HCT116 (cell line): ENCODE results near the gene TTYH3. TPM values are rescaled to one million over a fixed set of nuclear protein-coding genes. Genes with fewer than 3 reads are reported as not detected.

Experiments
- ATAC-seq: fragments of 200-7000 bp; cut with Tn5 transposase; 2 replicates; pipeline ENCODE4 v1.9.1; 2020; ENCODE audit warnings: mild to moderate bottlenecking, moderate library complexity
- BruUV-seq: library from RNA; stranded (reverse); fragments of 400-500 nt; replicated peaks from 2 replicates; lab custom pipeline; 2021; lab: Mats Ljungman, UMichigan
- CTCF ChIA-PET: fragments of 300-600 bp; sonication (Branson Sonifier 250); formaldehyde crosslinking; loops from one replicate; lab custom pipeline; 2021; ENCODE audit warnings: antibody characterized with exemption; lab: Charles Lee
- POLR2A ChIA-PET: fragments of 300-600, 350-600 bp; sonication (Branson Sonifier 250); formaldehyde crosslinking; loops from one replicate; lab custom pipeline; 2021; ENCODE audit warnings: antibody characterized with exemption; lab: Charles Lee
- RAD21 ChIA-PET, 2 experiments: fragments of 300-600 bp; sonication (Branson Sonifier 250); formaldehyde crosslinking; loops; one replicate each; lab custom pipeline; 2023; ENCODE audit warnings: low total read pairs in 2 of 2; ENCODE audit not compliant: uncharacterized antibody in 2 of 2, unreplicated experiment in 2 of 2, low non-redundant PET in 1 of 2; lab: Charles Lee
- DNase-seq: peaks from one replicate; pipeline ENCODE4 v3.0.0-alpha.2; 2010; ENCODE audit warnings: low read depth, low spot score
- H2AFZ ChIP-seq: fragments of 200-600 bp; shearing (Covaris generic), sonication (generic); 2 replicates; pipeline ENCODE4 v1.6.1; 2017; ENCODE audit warnings: low read depth, mixed run types, mixed read lengths, antibody characterized with exemption, low read length; ENCODE audit not compliant: poor library complexity, severe bottlenecking
- H3K27ac ChIP-seq: 2 replicates; pipeline ENCODE4 v1.5.1; 2012; ENCODE audit warnings: low read depth, low read length
- H3K27me3 ChIP-seq: fragments of 200-600 bp; sonication (generic); 2 replicates; pipeline ENCODE4 v1.6.1; 2016; ENCODE audit warnings: mixed run types, low read length, mixed read lengths; ENCODE audit not compliant: insufficient read depth
- H3K36me3 ChIP-seq, 2 experiments: fragments of 200-500 bp in 1 of 2; fragments of 200-600 bp in 1 of 2; sonication (Bioruptor generic) in 1 of 2; sonication (generic) in 1 of 2; 2 replicates each; pipeline versions ENCODE4 v1.5.1 to v1.6.1; 2014 to 2016; ENCODE audit warnings: low read length in 2 of 2, inconsistent platforms in 1 of 2, mixed read lengths in 1 of 2, mixed run types in 1 of 2; ENCODE audit not compliant: insufficient read depth in 2 of 2, control insufficient read depth in 1 of 2
- H3K4me1 ChIP-seq, 2 experiments: fragments of 200-600 bp in 1 of 2; sonication (generic) in 1 of 2; 2 replicates each; pipeline versions ENCODE4 v1.5.1 to v1.6.1; 2012 to 2017; ENCODE audit warnings: low read length in 2 of 2, inconsistent platforms in 1 of 2, mild to moderate bottlenecking in 1 of 2, mixed read lengths in 1 of 2, mixed run types in 1 of 2, moderate library complexity in 1 of 2; ENCODE audit not compliant: insufficient read depth in 2 of 2, control insufficient read depth in 1 of 2
- H3K4me2 ChIP-seq: fragments of 200-600 bp; sonication (generic); 2 replicates; pipeline ENCODE4 v1.6.1; 2017; ENCODE audit warnings: mixed run types, low read length, mixed read lengths
- H3K4me3 ChIP-seq, 2 experiments: fragments of 200-600 bp in 1 of 2; sonication (generic) in 1 of 2; replicated peaks in 1 of 2; 2 replicates each; pipeline ENCODE4 v1.5.1; 2011 to 2016; ENCODE audit warnings: low read length in 2 of 2, control low read depth in 1 of 2, low read depth in 1 of 2, mild to moderate bottlenecking in 1 of 2, mixed read lengths in 1 of 2, mixed run types in 1 of 2
- H3K79me2 ChIP-seq: fragments of 200-600 bp; sonication (generic); 2 replicates; pipeline ENCODE4 v1.6.1; 2017; ENCODE audit warnings: mild to moderate bottlenecking, mixed run types, low read length, moderate library complexity, mixed read lengths; ENCODE audit not compliant: insufficient read depth
- H3K9ac ChIP-seq: fragments of 200-600 bp; sonication (generic); 2 replicates; pipeline ENCODE4 v1.6.1; 2016; ENCODE audit warnings: low read length, mixed read lengths
- H3K9me2 ChIP-seq: fragments of 200-600 bp; sonication (generic), shearing (Covaris generic); 2 replicates; pipeline ENCODE4 v1.6.1; 2017; ENCODE audit warnings: mixed run types, mild to moderate bottlenecking, moderate library complexity; ENCODE audit not compliant: insufficient read depth
- H3K9me3 ChIP-seq, 2 experiments: fragments of 200-500 bp in 1 of 2; fragments of 200-600 bp in 1 of 2; sonication (Bioruptor generic) in 1 of 2; sonication (generic) in 1 of 2; 2 replicates each; pipeline ENCODE4 v1.6.1; 2014 to 2017; ENCODE audit warnings: low read length in 2 of 2, mixed read lengths in 2 of 2, inconsistent platforms in 1 of 2, low read depth in 1 of 2, mild to moderate bottlenecking in 1 of 2, mixed run types in 1 of 2, moderate library complexity in 1 of 2; ENCODE audit not compliant: control insufficient read depth in 1 of 2, insufficient read depth in 1 of 2
- H4K20me1 ChIP-seq: fragments of 200-600 bp; sonication (generic), shearing (Covaris generic); 2 replicates; pipeline ENCODE4 v1.6.1; 2017; ENCODE audit warnings: mixed run types, mild to moderate bottlenecking, moderate library complexity; ENCODE audit not compliant: insufficient read depth
- CEBPB ChIP-seq: IDR thresholded peaks from 2 replicates; pipeline ENCODE4 v1.6.1; 2012; ENCODE audit warnings: low read depth
- CTCF ChIP-seq, 3 experiments: fragments of 200-600 bp in 1 of 3; sonication (generic) in 1 of 3; IDR thresholded peaks in 2 of 3; conservative IDR thresholded peaks in 1 of 3; 2 replicates each; pipeline ENCODE4 v1.5.1; 2012 to 2017; ENCODE audit warnings: low read depth in 2 of 3, low read length in 2 of 3, antibody characterized with exemption in 1 of 3, borderline replicate concordance in 1 of 3, control low read depth in 1 of 3, mild to moderate bottlenecking in 1 of 3, mixed read lengths in 1 of 3, mixed run types in 1 of 3, moderate library complexity in 1 of 3; ENCODE audit not compliant: insufficient read depth in 1 of 3
- ELF1 ChIP-seq: IDR thresholded peaks from 2 replicates; pipeline ENCODE4 v1.6.1; 2012; ENCODE audit warnings: low read depth, borderline replicate concordance
- EZH2 ChIP-seq: fragments of 200-600 bp; sonication (generic); IDR thresholded peaks from 2 replicates; pipeline ENCODE4 v1.6.1; 2017; ENCODE audit warnings: antibody characterized with exemption, mixed run types
- EZH2phosphoT487 ChIP-seq: fragments of 200-600 bp; IDR thresholded peaks from 2 replicates; pipeline ENCODE4 v1.6.1; 2018; ENCODE audit warnings: antibody characterized with exemption, borderline replicate concordance
- FOSL1 ChIP-seq: IDR thresholded peaks from 2 replicates; pipeline ENCODE4 v1.6.1; 2012; ENCODE audit warnings: low read depth
- JUND ChIP-seq: IDR thresholded peaks from 2 replicates; pipeline ENCODE4 v1.6.1; 2012
- POLR2AphosphoS5 ChIP-seq: IDR thresholded peaks from 2 replicates; pipeline ENCODE4 v1.6.1; 2011; ENCODE audit warnings: mild to moderate bottlenecking, low read depth, low read length, moderate library complexity
- RAD21 ChIP-seq: IDR thresholded peaks from 2 replicates; pipeline ENCODE4 v1.6.1; 2012; ENCODE audit warnings: low read depth, mild to moderate bottlenecking
- REST ChIP-seq: IDR thresholded peaks from 2 replicates; pipeline ENCODE4 v1.6.1; 2012; ENCODE audit warnings: low read depth
- SIN3A ChIP-seq: IDR thresholded peaks from 2 replicates; pipeline ENCODE4 v1.6.1; 2012; ENCODE audit warnings: low read depth
- SP1 ChIP-seq: IDR thresholded peaks from 2 replicates; pipeline ENCODE4 v1.6.1; 2012; ENCODE audit warnings: low read depth
- YY1 ChIP-seq: IDR thresholded peaks from 2 replicates; pipeline ENCODE4 v1.6.1; 2011; ENCODE audit warnings: low read length, low read depth, moderate library complexity, mild to moderate bottlenecking; ENCODE audit not compliant: insufficient replicate concordance; ENCODE audit errors: extremely low read depth
- ZFX ChIP-seq: fragments of 450-650 bp; IDR thresholded peaks from 2 replicates; pipeline ENCODE4 v1.6.1; 2017
- ZNF274 ChIP-seq: fragments of 200-500 bp; sonication (Bioruptor generic); IDR thresholded peaks from 2 replicates; pipeline ENCODE4 v1.6.1; 2014; ENCODE audit warnings: mild to moderate bottlenecking, low read depth, low read length, inconsistent platforms
- intact Hi-C: fragments of 100-400 bp; cut with micrococcal nuclease; formaldehyde crosslinking; loops from 2 replicates; pipeline ENCODE4 v1.10.0; 2022
- total RNA-seq: library from RNA; stranded (reverse); gene quantifications from one replicate; pipeline ENCODE4 v1.2.1, GENCODE V29; 2021; ENCODE audit not compliant: unreplicated experiment

The TTYH3 gene
- total RNA-seq, 1 experiment from 2014 or later = 40.3 TPM

GRCh38 chr7:2638224-2638991, 6.6 kb downstream of the TTYH3 start:
- H3K79me2 ChIP-seq = peaks cover 17% of the 10 kb centered on the region; the same call in 1 of the 2 replicates
- H2AFZ ChIP-seq = no peak overlapping the region
- no peak for TF ChIP-seq REST
- ChIA-PET CTCF (no interaction called here), POLR2A (no interaction called here), RAD21 (no interaction called here)
- no peaks in the 10 kb centered on the region for H3K27me3 ChIP-seq
- no peaks in the 10 kb centered on the region for H4K20me1 ChIP-seq
- ATAC-seq = no peak
- no peak overlapping the region for H3K9ac ChIP-seq
- H3K4me2 ChIP-seq = no peak overlapping the region
- H3K9me2 ChIP-seq = no peaks in the 10 kb centered on the region
- no peak overlapping the region for H3K4me3 ChIP-seq
- H3K9me3 ChIP-seq = no peaks in the 10 kb centered on the region
- peaks cover 10 to 19% of the 10 kb centered on the region in 2 experiments for H3K4me1 ChIP-seq
- H3K36me3 ChIP-seq = no peaks in the 10 kb centered on the region
- no peak for DNase-seq
- intact Hi-C loops = no loop called here
- no peak overlapping the region for H3K27ac ChIP-seq
- BruUV-seq = no TSS peak

- CTCF ChIA-PET = no interaction called here
- TF ChIP-seq ELF1 (no peak), ZFX (no peak), SIN3A (no peak), FOSL1 (no peak), ZNF274 (no peak), CTCF (IDR thresholded peaks at IDR 0.05 in 2 of 3, conservative IDR thresholded peaks at IDR 0.05 in 1 of 3; ENCODE audit: borderline replicate concordance in 1 of 3, insufficient read depth in 1 of 3, low read depth in 2 of 3, low read length in 2 of 3) (no peak), EZH2 (no peak), SP1 (no peak), YY1 (no peak), JUND (no peak), POLR2AphosphoS5 (no peak), EZH2phosphoT487 (no peak), CEBPB (no peak), RAD21 (no peak)
These were observed 7.4 kb downstream of the TTYH3 start for GRCh38 chr7:2639181-2639681.

More at GRCh38 chr7:2639181-2639681, 7.4 kb downstream of the TTYH3 start:
- BruUV-seq = no TSS peak
- no peak overlapping the region for H3K9ac ChIP-seq
- no peaks in the 10 kb centered on the region for H4K20me1 ChIP-seq
- H3K27ac ChIP-seq = no peak overlapping the region
- no peaks in the 10 kb centered on the region for H3K9me3 ChIP-seq
- ATAC-seq (no peak), DNase-seq (no peak)
- no peaks in the 10 kb centered on the region for H3K27me3 ChIP-seq
- intact Hi-C loops = no loop called here
- H3K4me2 ChIP-seq = no peak overlapping the region
- H3K9me2 ChIP-seq = no peaks in the 10 kb centered on the region
- POLR2A ChIA-PET = no interaction called here
- H3K36me3 ChIP-seq = no peaks in the 10 kb centered on the region
- H3K4me1 ChIP-seq = peaks cover 2 to 12% of the 10 kb centered on the region in 2 experiments
- no peak overlapping the region for H3K4me3 ChIP-seq
- H2AFZ ChIP-seq = no peak overlapping the region
- RAD21 ChIA-PET = no interaction called here
- H3K79me2 ChIP-seq = peaks cover 9% of the 10 kb centered on the region; the same call in 1 of the 2 replicates
